HuH-7.5 (cell line): Measurements from ENCODE around the gene MED25.

Experiments
- DNase-seq: peaks from one replicate; pipeline ENCODE4 v3.0.0; 2011; ENCODE audit warnings: low spot score

MED25 gene

GRCh38 chr19:49873834-49874233, 55.7 kb downstream of the MED25 start:
- no peak for DNase-seq

- no peak for DNase-seq
These were observed 56.5 kb downstream of the MED25 start for GRCh38 chr19:49874503-49875157.

GRCh38 chr19:49875177-49875576, 57.1 kb downstream of the MED25 start:
- no peak for DNase-seq

- no peak for DNase-seq
These were observed 57.9 kb downstream of the MED25 start for GRCh38 chr19:49875857-49876421.

GRCh38 chr19:49876422-49877019, 58.4 kb downstream of the MED25 start:
- DNase-seq: peak; percentile 78

GRCh38 chr19:49877020-49877878, 59.2 kb downstream of the MED25 start, which contains the start of the genes AKT1S1 and TBC1D17:
TSS of gene AKT1S1 (minus strand) at chr19:49877355. CDS start at chr19:49873295, 4,060 bp downstream.
TSS of gene TBC1D17 (plus strand) at chr19:49877702. CDS start at chr19:49877724, 22 bp downstream.
- peak; percentile 100 for DNase-seq

GRCh38 chr19:49877879-49878743, 60.0 kb downstream of the MED25 start:
- peak; percentile 99 for DNase-seq

- no peak for DNase-seq
These were observed 60.6 kb downstream of the MED25 start for GRCh38 chr19:49878744-49879070.

GRCh38 chr19:49879243-49879963, 61.3 kb downstream of the MED25 start:
- no peak for DNase-seq

- no peak for DNase-seq
These were observed 62.2 kb downstream of the MED25 start for GRCh38 chr19:49880162-49880869.

- no peak for DNase-seq
These were observed 63.1 kb downstream of the MED25 start for GRCh38 chr19:49881186-49881585.

- no peak for DNase-seq
These were observed 63.7 kb downstream of the MED25 start for GRCh38 chr19:49881672-49882394.

- no peak for DNase-seq
These were observed 64.6 kb downstream of the MED25 start for GRCh38 chr19:49882643-49883042.

- no peak for DNase-seq
These were observed 65.0 kb downstream of the MED25 start for GRCh38 chr19:49883094-49883493.

GRCh38 chr19:49884109-49884508, 66.0 kb downstream of the MED25 start:
- no peak for DNase-seq

GRCh38 chr19:49884760-49885159, 66.7 kb downstream of the MED25 start:
- DNase-seq: no peak
